Panc1 (cell line): ENCODE measurements around the gene PATJ. TPM values are rescaled to one million over a fixed set of nuclear protein-coding genes. Genes with fewer than 3 reads are reported as not detected.

ENCODE experiments used
- ATAC-seq: fragments of 200-7000 bp; cut with Tn5 transposase; 2 replicates; pipeline ENCODE4 v1.9.1; 2020; ENCODE audit warnings: mild to moderate bottlenecking, moderate library complexity
- BruUV-seq: library from RNA; stranded (reverse); fragments of 400-500 nt; replicated peaks from 2 replicates; lab custom pipeline; 2021; lab: Mats Ljungman, UMichigan
- CTCF ChIA-PET: fragments of 300-600 bp; sonication (Branson Sonifier 250); formaldehyde crosslinking; loops from one replicate; lab custom pipeline; 2022; ENCODE audit warnings: antibody characterized with exemption; lab: Charles Lee
- POLR2A ChIA-PET: fragments of 300-600 bp; sonication (Branson Sonifier 250); formaldehyde crosslinking; loops from one replicate; lab custom pipeline; 2022; ENCODE audit warnings: antibody characterized with exemption; lab: Charles Lee
- DNase-seq: peaks from one replicate; pipeline ENCODE4 v3.0.0-alpha.2; 2010; ENCODE audit warnings: low read depth, low spot score
- H3K27ac ChIP-seq: 2 replicates; pipeline ENCODE4 v1.5.1; 2011; ENCODE audit warnings: mild to moderate bottlenecking, low read length, inconsistent platforms
- H3K27me3 ChIP-seq: fragments of 200-500 bp; sonication (Bioruptor generic); 2 replicates; pipeline ENCODE4 v1.6.0; 2014; ENCODE audit warnings: low read length, inconsistent platforms; ENCODE audit not compliant: control insufficient read depth, insufficient read depth
- H3K36me3 ChIP-seq: fragments of 200-500 bp; sonication (Bioruptor generic); 2 replicates; pipeline ENCODE4 v1.5.1; 2014; ENCODE audit warnings: inconsistent platforms, mild to moderate bottlenecking, low read length, moderate library complexity; ENCODE audit not compliant: control insufficient read depth, insufficient read depth
- H3K4me1 ChIP-seq: 2 replicates; pipeline ENCODE4 v1.5.1; 2011; ENCODE audit warnings: inconsistent platforms, mild to moderate bottlenecking, low read length, moderate library complexity; ENCODE audit not compliant: control insufficient read depth, insufficient read depth
- H3K4me3 ChIP-seq, 2 experiments: 2 replicates each; pipeline ENCODE4 v1.5.1; 2011 to 2012; ENCODE audit warnings: low read depth in 2 of 2, low read length in 2 of 2, mild to moderate bottlenecking in 2 of 2, inconsistent platforms in 1 of 2, moderate library complexity in 1 of 2
- H3K9me3 ChIP-seq: fragments of 200-500 bp; sonication (Bioruptor generic); 2 replicates; pipeline ENCODE4 v1.5.1; 2014; ENCODE audit warnings: low read depth, mild to moderate bottlenecking, inconsistent platforms, low read length, moderate library complexity; ENCODE audit not compliant: control insufficient read depth, insufficient read depth
- POLR2AphosphoS5 ChIP-seq: IDR thresholded peaks from 2 replicates; pipeline ENCODE4 v1.6.1; 2012; ENCODE audit warnings: mild to moderate bottlenecking, low read depth, low read length, moderate library complexity
- REST ChIP-seq, 2 experiments: IDR thresholded peaks; 2 replicates each; pipeline ENCODE4 v1.6.1; 2011 to 2012; ENCODE audit warnings: low read depth in 2 of 2, control low read depth in 1 of 2, low read length in 1 of 2, mild to moderate bottlenecking in 1 of 2, moderate library complexity in 1 of 2; ENCODE audit not compliant: insufficient read depth in 1 of 2
- SIN3A ChIP-seq: IDR thresholded peaks from 2 replicates; pipeline ENCODE4 v1.6.1; 2012; ENCODE audit warnings: low read depth, mild to moderate bottlenecking, low read length, moderate library complexity, borderline replicate concordance; ENCODE audit not compliant: insufficient read depth
- TCF7L2 ChIP-seq: IDR thresholded peaks from 2 replicates; pipeline ENCODE4 v1.6.1; 2011; ENCODE audit warnings: mild to moderate bottlenecking, low read depth, low read length, inconsistent platforms
- in situ Hi-C: cut with HindIII; loops from 2 replicates; pipeline ENCODE4 v1.10.0; 2016; ENCODE audit warnings: low sequenced_read_pairs, low pct_unique_long_range_greater_than_20kb
- intact Hi-C: fragments of 100-400 bp; cut with micrococcal nuclease; formaldehyde crosslinking; loops from one replicate; pipeline ENCODE4 v1.10.0; 2022; ENCODE audit not compliant: unreplicated experiment
- total RNA-seq: library from RNA; stranded (reverse); gene quantifications from one replicate; pipeline ENCODE4 v1.2.1, GENCODE V29; 2021; ENCODE audit not compliant: unreplicated experiment
- TF ChIP-seq, protein P1 (sequence below): fragments of 450-650 bp; IDR thresholded peaks from 2 replicates; pipeline ENCODE4 v1.5.1; 2017; ENCODE audit warnings: mild to moderate bottlenecking

PATJ gene
- total RNA-seq, 1 experiment from 2014 or later: 36.2 TPM

DNA sequence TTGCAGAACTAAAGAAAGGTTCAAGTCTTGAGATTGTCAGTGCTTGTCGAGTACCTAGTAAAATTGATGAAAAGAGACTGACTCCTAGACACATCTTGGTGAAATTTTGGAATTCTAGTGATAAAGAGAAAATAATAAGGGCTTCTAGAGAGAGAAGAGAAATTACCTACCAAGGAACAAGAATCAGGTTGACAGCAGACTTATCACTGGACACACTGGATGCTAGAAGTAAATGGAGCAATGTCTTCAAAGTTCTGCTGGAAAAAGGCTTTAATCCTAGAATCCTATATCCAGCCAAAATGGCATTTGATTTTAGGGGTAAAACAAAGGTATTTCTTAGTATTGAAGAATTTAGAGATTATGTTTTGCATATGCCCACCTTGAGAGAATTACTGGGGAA lies 468.7 kb downstream of the PATJ start:
- no peak for ATAC-seq
- peaks cover 12% of the 10 kb centered on the region for H3K9me3 ChIP-seq
- H3K4me1 ChIP-seq: no peaks in the 10 kb centered on the region
- ChIA-PET POLR2A (no interaction called here), CTCF (no interaction called here)
- H3K27ac ChIP-seq: no peak overlapping the region
- no peaks in the 10 kb centered on the region for H3K27me3 ChIP-seq
- no peaks in the 10 kb centered on the region for H3K36me3 ChIP-seq
- no peak overlapping the region for H3K4me3 ChIP-seq
- BruUV-seq: no TSS peak
- in situ Hi-C loops: no loop called here
- TF ChIP-seq SIN3A (no peak), REST (IDR thresholded peaks at IDR 0.05; ENCODE audit: insufficient read depth in 1 of 2, low read depth in 2 of 2, low read length in 1 of 2) (no peak), TCF7L2 (no peak)
- TF ChIP-seq, protein P1, sequence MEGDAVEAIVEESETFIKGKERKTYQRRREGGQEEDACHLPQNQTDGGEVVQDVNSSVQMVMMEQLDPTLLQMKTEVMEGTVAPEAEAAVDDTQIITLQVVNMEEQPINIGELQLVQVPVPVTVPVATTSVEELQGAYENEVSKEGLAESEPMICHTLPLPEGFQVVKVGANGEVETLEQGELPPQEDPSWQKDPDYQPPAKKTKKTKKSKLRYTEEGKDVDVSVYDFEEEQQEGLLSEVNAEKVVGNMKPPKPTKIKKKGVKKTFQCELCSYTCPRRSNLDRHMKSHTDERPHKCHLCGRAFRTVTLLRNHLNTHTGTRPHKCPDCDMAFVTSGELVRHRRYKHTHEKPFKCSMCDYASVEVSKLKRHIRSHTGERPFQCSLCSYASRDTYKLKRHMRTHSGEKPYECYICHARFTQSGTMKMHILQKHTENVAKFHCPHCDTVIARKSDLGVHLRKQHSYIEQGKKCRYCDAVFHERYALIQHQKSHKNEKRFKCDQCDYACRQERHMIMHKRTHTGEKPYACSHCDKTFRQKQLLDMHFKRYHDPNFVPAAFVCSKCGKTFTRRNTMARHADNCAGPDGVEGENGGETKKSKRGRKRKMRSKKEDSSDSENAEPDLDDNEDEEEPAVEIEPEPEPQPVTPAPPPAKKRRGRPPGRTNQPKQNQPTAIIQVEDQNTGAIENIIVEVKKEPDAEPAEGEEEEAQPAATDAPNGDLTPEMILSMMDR: no peak
- intact Hi-C loops: no loop called here
- DNase-seq: no peak

- Histone ChIP-seq H3K27me3 (no peaks in the 10 kb centered on the region), H3K9me3 (peaks cover 8% of the 10 kb centered on the region), H3K27ac (no peak overlapping the region), H3K36me3 (no peaks in the 10 kb centered on the region), H3K4me3 (no peak overlapping the region), H3K4me1 (no peaks in the 10 kb centered on the region)
- ATAC-seq (no peak), DNase-seq (no peak)
- no TSS peak for BruUV-seq
- intact Hi-C loops: no loop called here
- in situ Hi-C loops: no loop called here
- ChIA-PET CTCF (interaction anchor here (0.6 kb wide), 1 partner anchor 208 kb away, joined by 6 read pairs; no protein-coding TSS in a partner anchor), POLR2A (no interaction called here)
- TF ChIP-seq SIN3A (no peak), REST (IDR thresholded peaks at IDR 0.05; ENCODE audit: insufficient read depth in 1 of 2, low read depth in 2 of 2, low read length in 1 of 2) (no peak), TCF7L2 (no peak), POLR2AphosphoS5 (no peak)
- TF ChIP-seq, protein P1: no peak
Measured at GRCh38 chr1:62212411-62212810, 470.1 kb downstream of the PATJ start.
